Hepatic stellate cell (primary cell): Measurements from ENCODE around the gene CD28.
"Not testable (repeated sequence)": the region's sequence is repeated elsewhere in the genome, so short reads cannot be mapped to it uniquely, and the experiment has no call there.

ENCODE experiments used
- DNase-seq: peaks from one replicate; pipeline ENCODE4 v3.0.0; 2011; ENCODE audit warnings: low spot score

The CD28 gene

GRCh38 chr2:203784710-203785270 lies 78.4 kb downstream of the CD28 start:
- not testable (repeated sequence) for DNase-seq

- DNase-seq: not testable (repeated sequence)
These were observed 79.1 kb downstream of the CD28 start for GRCh38 chr2:203785391-203786110.

- DNase-seq: no peak
These were observed 80.3 kb downstream of the CD28 start for GRCh38 chr2:203786549-203787351.

GRCh38 chr2:203787979-203788378 lies 81.5 kb downstream of the CD28 start:
- DNase-seq: no peak
